ENCODE measurements around the gene NHERF1.

NHERF1 gene

GRCh38 chr17:74722782-74723181 is 25.6 kb upstream of the NHERF1 start:
- Histone ChIP-seq H3K4me3 (ENCODE audit: low read depth, low read length) (no peak overlapping the region), H3K27me3 (ENCODE audit: control insufficient read depth, insufficient read depth, low read length) (no peaks in the 10 kb centered on the region), H3K4me1 (ENCODE audit: control insufficient read depth, insufficient read depth, low read length) (no peaks in the 10 kb centered on the region), H3K9me3 (ENCODE audit: control insufficient read depth, insufficient read depth, low read length) (no peaks in the 10 kb centered on the region), H3K36me3 (ENCODE audit: control insufficient read depth, insufficient read depth, low read length) (no peaks in the 10 kb centered on the region), H3K9ac (ENCODE audit: low read depth, low read length) (no peak overlapping the region)

GRCh38 chr17:74723891-74724290 is 24.5 kb upstream of the NHERF1 start:
- Histone ChIP-seq H3K9ac (ENCODE audit: low read depth, low read length) (no peak overlapping the region), H3K4me3 (ENCODE audit: low read depth, low read length) (no peak overlapping the region), H3K27me3 (ENCODE audit: control insufficient read depth, insufficient read depth, low read length) (no peaks in the 10 kb centered on the region), H3K9me3 (ENCODE audit: control insufficient read depth, insufficient read depth, low read length) (no peaks in the 10 kb centered on the region), H3K4me1 (ENCODE audit: control insufficient read depth, insufficient read depth, low read length) (no peaks in the 10 kb centered on the region), H3K36me3 (ENCODE audit: control insufficient read depth, insufficient read depth, low read length) (no peaks in the 10 kb centered on the region)

- H3K4me1 ChIP-seq (ENCODE audit: control insufficient read depth, insufficient read depth, low read length), result no peaks in the 10 kb centered on the region
- no peak overlapping the region for H3K9ac ChIP-seq (ENCODE audit: low read depth, low read length)
- H3K27me3 ChIP-seq (ENCODE audit: control insufficient read depth, insufficient read depth, low read length), result no peaks in the 10 kb centered on the region
- H3K36me3 ChIP-seq (ENCODE audit: control insufficient read depth, insufficient read depth, low read length), result no peaks in the 10 kb centered on the region
- no peaks in the 10 kb centered on the region for H3K9me3 ChIP-seq (ENCODE audit: control insufficient read depth, insufficient read depth, low read length)
- no peak overlapping the region for H3K4me3 ChIP-seq (ENCODE audit: low read depth, low read length)
Measured at GRCh38 chr17:74725111-74725510, 23.3 kb upstream of the NHERF1 start.

- Histone ChIP-seq H3K9me3 (ENCODE audit: control insufficient read depth, insufficient read depth, low read length) (no peaks in the 10 kb centered on the region), H3K27me3 (ENCODE audit: control insufficient read depth, insufficient read depth, low read length) (peaks cover 1% of the 10 kb centered on the region)
Measured at GRCh38 chr17:74728033-74728701, 20.3 kb upstream of the NHERF1 start.

GRCh38 chr17:74728702-74729075 is 19.7 kb upstream of the NHERF1 start:
- H3K36me3 ChIP-seq (ENCODE audit: control insufficient read depth, insufficient read depth, low read length), result no peaks in the 10 kb centered on the region
- H3K4me3 ChIP-seq (ENCODE audit: low read depth, low read length), result no peak overlapping the region
- H3K9me3 ChIP-seq (ENCODE audit: control insufficient read depth, insufficient read depth, low read length), result no peaks in the 10 kb centered on the region
- no peak overlapping the region for H3K9ac ChIP-seq (ENCODE audit: low read depth, low read length)
- H3K27me3 ChIP-seq (ENCODE audit: control insufficient read depth, insufficient read depth, low read length), result peaks cover 4% of the 10 kb centered on the region
- no peaks in the 10 kb centered on the region for H3K4me1 ChIP-seq (ENCODE audit: control insufficient read depth, insufficient read depth, low read length)

More at GRCh38 chr17:74728033-74728701, 20.3 kb upstream of the NHERF1 start:
- H3K9ac ChIP-seq (ENCODE audit: low read depth, low read length), result no peak overlapping the region
- H3K4me3 ChIP-seq (ENCODE audit: low read depth, low read length), result no peak overlapping the region
- no peaks in the 10 kb centered on the region for H3K4me1 ChIP-seq (ENCODE audit: control insufficient read depth, insufficient read depth, low read length)
- no peaks in the 10 kb centered on the region for H3K36me3 ChIP-seq (ENCODE audit: control insufficient read depth, insufficient read depth, low read length)

GRCh38 chr17:74729368-74729767 is 19.1 kb upstream of the NHERF1 start:
- peaks cover 7% of the 10 kb centered on the region for H3K27me3 ChIP-seq (ENCODE audit: control insufficient read depth, insufficient read depth, low read length)
- no peaks in the 10 kb centered on the region for H3K9me3 ChIP-seq (ENCODE audit: control insufficient read depth, insufficient read depth, low read length)
- no peak overlapping the region for H3K9ac ChIP-seq (ENCODE audit: low read depth, low read length)
- H3K4me1 ChIP-seq (ENCODE audit: control insufficient read depth, insufficient read depth, low read length), result no peaks in the 10 kb centered on the region
- no peaks in the 10 kb centered on the region for H3K36me3 ChIP-seq (ENCODE audit: control insufficient read depth, insufficient read depth, low read length)
- no peak overlapping the region for H3K4me3 ChIP-seq (ENCODE audit: low read depth, low read length)

GRCh38 chr17:74729866-74730265 is 18.6 kb upstream of the NHERF1 start:
- H3K36me3 ChIP-seq (ENCODE audit: control insufficient read depth, insufficient read depth, low read length), result no peaks in the 10 kb centered on the region
- no peak overlapping the region for H3K9ac ChIP-seq (ENCODE audit: low read depth, low read length)
- no peaks in the 10 kb centered on the region for H3K9me3 ChIP-seq (ENCODE audit: control insufficient read depth, insufficient read depth, low read length)
- peaks cover 7% of the 10 kb centered on the region for H3K27me3 ChIP-seq (ENCODE audit: control insufficient read depth, insufficient read depth, low read length)
- H3K4me1 ChIP-seq (ENCODE audit: control insufficient read depth, insufficient read depth, low read length), result no peaks in the 10 kb centered on the region
- H3K4me3 ChIP-seq (ENCODE audit: low read depth, low read length), result no peak overlapping the region

- Histone ChIP-seq H3K27me3 (ENCODE audit: control insufficient read depth, insufficient read depth, low read length) (peaks cover 7% of the 10 kb centered on the region), H3K4me1 (ENCODE audit: control insufficient read depth, insufficient read depth, low read length) (peaks cover 2% of the 10 kb centered on the region), H3K9ac (ENCODE audit: low read depth, low read length) (no peak overlapping the region), H3K9me3 (ENCODE audit: control insufficient read depth, insufficient read depth, low read length) (no peaks in the 10 kb centered on the region), H3K36me3 (ENCODE audit: control insufficient read depth, insufficient read depth, low read length) (no peaks in the 10 kb centered on the region), H3K4me3 (ENCODE audit: low read depth, low read length) (no peak overlapping the region)
Measured at GRCh38 chr17:74730491-74731346, 17.7 kb upstream of the NHERF1 start.

- Histone ChIP-seq H3K27me3 (ENCODE audit: control insufficient read depth, insufficient read depth, low read length) (peaks cover 7% of the 10 kb centered on the region), H3K4me1 (ENCODE audit: control insufficient read depth, insufficient read depth, low read length) (peaks cover 2% of the 10 kb centered on the region), H3K36me3 (ENCODE audit: control insufficient read depth, insufficient read depth, low read length) (no peaks in the 10 kb centered on the region), H3K9me3 (ENCODE audit: control insufficient read depth, insufficient read depth, low read length) (no peaks in the 10 kb centered on the region), H3K9ac (ENCODE audit: low read depth, low read length) (no peak overlapping the region), H3K4me3 (ENCODE audit: low read depth, low read length) (no peak overlapping the region)
Measured at GRCh38 chr17:74731347-74731605, 17.2 kb upstream of the NHERF1 start.

GRCh38 chr17:74732042-74732867 is 16.2 kb upstream of the NHERF1 start:
- H3K9ac ChIP-seq (ENCODE audit: low read depth, low read length), result no peak overlapping the region
- H3K36me3 ChIP-seq (ENCODE audit: control insufficient read depth, insufficient read depth, low read length), result no peaks in the 10 kb centered on the region
- H3K9me3 ChIP-seq (ENCODE audit: control insufficient read depth, insufficient read depth, low read length), result no peaks in the 10 kb centered on the region
- no peak overlapping the region for H3K4me3 ChIP-seq (ENCODE audit: low read depth, low read length)
- H3K4me1 ChIP-seq (ENCODE audit: control insufficient read depth, insufficient read depth, low read length), result peaks cover 2% of the 10 kb centered on the region
- peaks cover 7% of the 10 kb centered on the region for H3K27me3 ChIP-seq (ENCODE audit: control insufficient read depth, insufficient read depth, low read length)

GRCh38 chr17:74733365-74734122 is 14.9 kb upstream of the NHERF1 start:
- peaks cover 6% of the 10 kb centered on the region for H3K4me1 ChIP-seq (ENCODE audit: control insufficient read depth, insufficient read depth, low read length)
- peaks cover 7% of the 10 kb centered on the region for H3K27me3 ChIP-seq (ENCODE audit: control insufficient read depth, insufficient read depth, low read length)
- H3K9me3 ChIP-seq (ENCODE audit: control insufficient read depth, insufficient read depth, low read length), result no peaks in the 10 kb centered on the region

More at GRCh38 chr17:74733365-74734122, 14.9 kb upstream of the NHERF1 start:
- H3K4me3 ChIP-seq (ENCODE audit: low read depth, low read length), result no peak overlapping the region
- no peak overlapping the region for H3K9ac ChIP-seq (ENCODE audit: low read depth, low read length)
- H3K36me3 ChIP-seq (ENCODE audit: control insufficient read depth, insufficient read depth, low read length), result no peaks in the 10 kb centered on the region

Data from iPS-15b (cell line).